SH-SY5Y (cell line): ENCODE results near the gene RELT.

Experiments
- GATA2 ChIP-seq: IDR thresholded peaks from 2 replicates; pipeline ENCODE4 v1.6.1; 2011; ENCODE audit warnings: mild to moderate bottlenecking, low read depth, low read length
- GATA3 ChIP-seq: IDR thresholded peaks from 2 replicates; pipeline ENCODE4 v1.6.1; 2011; ENCODE audit warnings: low read depth, mild to moderate bottlenecking, low read length, moderate library complexity

Gene RELT

GRCh38 chr11:73396985-73397384 is 20.8 kb downstream of the RELT start:
- TF ChIP-seq GATA3 (no peak), GATA2 (no peak)

GRCh38 chr11:73397468-73398131 is 21.4 kb downstream of the RELT start:
- TF ChIP-seq GATA2: no peak
- TF ChIP-seq GATA3: no peak

DNA sequence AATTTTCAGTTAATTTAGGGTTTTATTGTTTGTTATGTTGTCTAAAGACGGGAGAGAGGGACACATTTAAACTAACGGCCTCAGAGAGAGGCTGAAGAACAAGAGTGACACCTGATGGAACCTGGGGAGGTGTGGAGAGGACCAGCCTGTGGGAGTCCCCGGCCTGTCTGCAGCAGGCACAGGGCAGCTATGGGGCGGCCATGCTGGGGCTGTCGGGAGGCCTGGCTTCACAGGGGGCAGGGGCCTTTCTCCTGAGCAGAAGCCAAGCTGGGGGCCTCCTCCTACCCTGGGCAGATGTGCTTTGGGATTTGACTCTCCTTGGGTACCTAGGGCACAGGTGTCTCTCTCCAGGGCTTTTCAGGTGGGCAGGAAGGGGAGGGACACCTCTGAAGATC is 21.9 kb downstream of the RELT start:
- no peak for TF ChIP-seq GATA2
- TF ChIP-seq GATA3: no peak

- TF ChIP-seq GATA3 (no peak), GATA2 (no peak)
These were observed 22.5 kb downstream of the RELT start for GRCh38 chr11:73398721-73399120.

DNA sequence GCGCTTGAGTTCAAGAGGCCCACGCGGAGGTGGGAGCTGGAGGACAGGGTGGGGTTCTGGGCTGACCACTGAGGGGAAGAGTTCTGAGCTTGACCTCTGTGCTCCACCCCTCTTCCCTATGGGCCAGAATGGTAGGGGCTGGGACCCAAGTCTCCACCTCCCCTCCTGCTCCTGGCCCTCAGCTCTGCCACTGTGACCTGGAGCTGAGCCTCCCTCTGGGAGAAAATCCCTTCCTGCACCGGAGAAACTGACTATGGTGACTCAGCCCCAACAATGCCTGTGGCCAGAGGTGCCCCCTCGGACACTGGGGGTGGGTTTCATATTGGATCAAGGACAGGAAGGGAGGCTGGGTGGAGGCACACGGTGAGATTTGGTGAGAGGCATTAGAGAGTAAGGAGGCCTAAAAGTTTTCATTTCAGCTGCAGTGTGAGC is 23.0 kb downstream of the RELT start:
- TF ChIP-seq GATA2: no peak
- TF ChIP-seq GATA3: no peak

GRCh38 chr11:73399636-73400035 is 23.4 kb downstream of the RELT start:
- TF ChIP-seq GATA3: no peak
- TF ChIP-seq GATA2: no peak

GRCh38 chr11:73400293-73400692 is 24.1 kb downstream of the RELT start:
- TF ChIP-seq GATA2: no peak
- no peak for TF ChIP-seq GATA3

DNA sequence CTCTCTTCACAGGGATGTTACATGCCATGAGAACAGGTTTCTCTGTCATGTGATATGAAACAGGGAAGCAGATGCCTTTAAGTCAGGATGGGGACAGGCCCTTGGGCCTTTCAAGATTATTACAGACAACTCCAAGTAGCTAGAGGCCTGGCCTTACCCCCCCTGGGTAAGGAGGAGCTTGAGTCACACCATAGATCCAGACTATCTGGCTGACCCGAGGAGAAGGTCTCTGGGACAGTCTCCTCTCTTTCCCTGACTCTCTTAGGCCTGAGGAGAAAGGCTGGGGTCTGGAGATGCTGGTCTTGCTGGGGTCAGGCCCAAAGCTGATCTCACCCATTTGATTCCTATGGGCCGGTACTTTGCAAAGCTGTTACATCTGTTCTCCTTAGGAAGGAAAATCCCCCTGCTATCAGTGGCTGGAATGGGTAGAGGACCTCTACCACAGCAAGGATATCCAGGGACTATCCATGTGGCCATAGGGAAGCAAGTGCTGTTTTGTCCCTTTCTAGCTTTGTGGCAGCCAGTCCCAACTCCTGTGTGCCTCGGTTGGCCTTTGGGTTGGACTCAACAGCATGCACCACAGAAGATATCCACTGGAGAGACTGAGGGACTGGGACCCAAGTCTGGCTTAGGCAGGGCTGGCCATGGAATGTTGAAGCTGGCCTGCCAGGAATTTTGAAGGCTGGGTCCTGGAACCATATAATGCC is 25.2 kb downstream of the RELT start:
- TF ChIP-seq GATA2 (no peak), GATA3 (no peak)

DNA sequence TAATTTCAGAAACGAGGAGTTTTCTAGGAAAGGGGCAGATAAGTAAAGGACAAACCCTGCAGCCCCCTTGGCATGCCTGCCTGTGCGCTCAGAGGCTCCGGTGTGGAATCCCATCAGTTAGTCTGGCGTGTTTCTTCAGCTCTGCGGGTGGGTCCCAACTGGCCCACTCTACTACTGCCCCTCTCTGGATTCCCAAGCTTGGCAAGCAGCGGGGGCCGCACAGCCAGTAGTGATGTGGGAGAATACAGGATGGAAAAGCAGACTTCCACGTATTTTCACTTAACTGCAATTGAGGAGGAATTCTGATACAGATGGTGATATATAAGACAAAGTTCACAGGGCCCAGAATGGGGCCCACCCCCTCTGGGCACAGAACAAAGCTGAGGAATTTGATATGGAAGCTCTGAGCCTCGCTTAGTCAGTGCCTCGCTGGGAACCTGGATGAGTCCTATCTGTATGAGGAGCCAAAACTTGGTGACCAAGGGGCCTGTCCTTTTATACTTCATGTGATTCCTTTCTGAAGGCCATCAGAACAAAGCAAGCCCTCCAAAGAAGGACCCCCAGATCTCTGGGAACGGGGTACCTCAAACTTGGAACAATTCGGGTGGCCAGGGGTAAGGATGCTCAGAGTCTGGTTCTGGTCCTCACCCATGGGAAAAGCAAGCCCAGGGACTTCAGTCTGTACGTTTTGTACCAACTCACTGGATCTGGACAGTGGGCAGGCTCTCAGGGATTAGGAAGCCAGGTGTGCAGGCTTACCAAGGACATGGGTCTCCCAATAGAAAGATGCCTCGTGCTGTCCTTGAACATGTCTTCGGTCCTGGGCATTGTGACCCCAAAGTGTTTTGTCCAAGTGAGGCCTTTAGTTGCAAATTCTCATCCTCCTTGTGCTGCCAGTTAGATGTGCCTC is 26.0 kb downstream of the RELT start:
- TF ChIP-seq GATA2: no peak
- TF ChIP-seq GATA3: no peak

- TF ChIP-seq GATA3 (no peak), GATA2 (no peak)
These were observed 26.6 kb downstream of the RELT start for GRCh38 chr11:73402834-73403185.

GRCh38 chr11:73403541-73403940 is 27.3 kb downstream of the RELT start:
- TF ChIP-seq GATA3 (no peak), GATA2 (no peak)

- no peak for TF ChIP-seq GATA3
- no peak for TF ChIP-seq GATA2
These were observed 27.8 kb downstream of the RELT start for GRCh38 chr11:73404048-73404447.

DNA sequence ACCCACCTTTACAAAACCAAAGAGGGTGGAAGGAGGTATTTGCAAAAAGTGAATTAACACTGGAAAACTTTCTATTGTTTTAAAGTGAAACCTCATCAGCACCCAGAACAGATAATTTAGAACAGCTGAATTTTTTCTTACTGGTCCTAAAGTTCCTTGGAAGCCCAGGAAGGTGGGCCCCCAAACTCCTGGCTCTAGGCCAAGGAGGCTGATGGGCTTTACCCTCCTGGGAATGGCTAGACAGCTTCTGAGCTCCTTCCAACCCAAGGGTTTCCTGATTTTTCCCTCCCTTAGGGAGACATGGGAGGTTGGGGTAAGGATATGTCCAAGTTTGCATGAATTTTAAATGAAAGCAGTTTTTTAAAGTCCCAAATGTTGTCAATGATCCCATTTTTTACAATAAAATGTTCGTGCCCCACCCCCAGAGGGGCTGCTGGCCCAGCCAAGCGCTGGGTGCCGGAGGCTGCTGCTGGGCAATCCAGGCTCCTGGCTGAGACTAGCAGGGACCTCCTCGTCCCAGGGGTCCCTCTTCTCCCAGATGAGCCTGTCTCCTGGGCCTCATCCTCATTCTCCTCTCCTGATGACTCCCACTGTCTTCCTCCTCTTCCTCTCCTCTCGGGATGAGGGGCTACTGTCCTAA is 28.4 kb downstream of the RELT start:
- no peak for TF ChIP-seq GATA3
- TF ChIP-seq GATA2: no peak

- TF ChIP-seq GATA3 (no peak), GATA2 (no peak)
These were observed 28.9 kb downstream of the RELT start for GRCh38 chr11:73405146-73405510.

DNA sequence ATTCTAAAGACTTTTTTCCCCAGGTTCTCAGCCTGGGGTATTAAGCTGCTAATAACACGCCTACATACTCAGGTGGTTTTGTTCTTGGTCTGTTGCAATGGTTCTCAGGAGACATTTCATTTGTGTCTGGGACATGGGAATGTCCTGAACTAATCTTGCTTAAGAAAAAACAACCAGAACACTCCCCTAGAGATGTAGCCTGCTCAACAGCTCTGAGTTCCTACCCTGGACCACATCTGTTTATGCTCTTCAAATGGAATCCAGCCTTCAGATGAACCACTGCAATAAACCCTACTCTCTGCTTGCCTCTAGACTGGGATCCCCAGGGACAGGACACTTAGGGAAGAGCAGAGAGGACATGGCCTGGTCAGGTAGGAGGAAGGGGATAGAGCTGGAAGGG is 29.9 kb downstream of the RELT start:
- TF ChIP-seq GATA2 (no peak), GATA3 (no peak)
